HG02610 (cell line): ENCODE data around the gene PRSS57.
"Not testable (repeated sequence)": the region's sequence is repeated elsewhere in the genome, so short reads cannot be mapped to it uniquely, and the experiment has no call there.

Experiments used
- ATAC-seq: cut with Tn5 transposase; IDR thresholded peaks from one replicate; pipeline ENCODE4 v1.9.1; 2021; ENCODE audit warnings: mild to moderate bottlenecking, moderate library complexity; ENCODE audit not compliant: unreplicated experiment

Gene PRSS57

DNA sequence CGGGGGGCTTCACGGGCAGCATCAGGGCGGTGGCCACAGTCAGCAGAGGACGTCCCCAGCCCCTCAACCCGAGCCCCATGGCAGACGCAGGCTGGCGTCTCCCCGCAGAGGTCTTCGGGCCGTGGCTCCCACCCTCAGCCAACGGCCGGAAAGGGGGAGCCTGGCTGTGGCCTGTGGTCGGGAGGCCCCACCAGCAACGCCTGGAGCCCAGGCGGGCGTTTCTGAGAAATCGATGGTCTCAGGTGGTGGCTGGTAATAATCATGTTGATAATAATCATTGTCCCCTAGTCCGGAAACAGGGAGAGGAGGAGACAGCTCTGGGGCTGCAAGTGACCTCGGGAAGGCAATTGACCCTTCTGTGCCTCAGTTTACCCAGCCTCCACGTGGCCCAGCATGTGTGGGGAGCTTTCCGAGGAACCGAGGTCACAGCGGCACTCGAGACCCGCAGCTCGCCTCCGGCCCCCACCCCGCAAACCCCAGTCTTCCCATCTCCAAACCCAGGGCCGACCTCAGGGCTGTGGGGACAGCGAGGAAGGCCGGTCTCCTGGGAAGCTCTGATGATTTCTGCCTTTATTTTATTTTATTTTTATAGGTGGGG lies at the start of gene PRSS57:
Gene PRSS57, minus strand, starts transcription at position 101 of the 598 bp plus-strand sequence. Its CDS starts 22 bp downstream, at position 79.
- no peak for ATAC-seq

DNA sequence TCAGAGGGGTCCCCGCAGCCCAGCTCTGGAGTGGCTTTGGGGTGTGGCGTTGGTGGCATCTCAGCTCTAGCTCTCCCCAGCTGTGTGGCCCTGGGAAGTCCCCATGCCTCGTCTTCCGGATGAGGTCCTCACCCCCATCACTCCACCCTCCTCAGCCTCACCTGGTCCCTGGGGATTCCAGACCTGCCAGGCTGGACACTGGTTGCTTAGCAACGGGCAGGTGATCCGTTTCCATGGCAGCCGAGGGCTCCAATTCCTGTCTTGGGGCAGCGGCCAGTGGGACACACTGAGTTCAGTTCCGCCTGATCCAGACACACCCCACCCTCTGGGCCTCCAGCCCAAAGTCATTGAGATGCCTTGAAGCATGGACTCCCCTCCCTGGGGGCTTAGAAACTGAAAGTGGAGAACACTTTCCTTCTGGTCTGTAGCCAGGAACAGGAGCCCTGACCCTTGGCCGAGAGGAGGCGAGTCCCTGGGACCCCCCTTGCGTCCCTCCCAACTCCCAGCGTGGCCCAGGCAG lies 48.0 kb upstream of the PRSS57 start:
- ATAC-seq = no peak

- no peak for ATAC-seq
These were observed 47.4 kb upstream of the PRSS57 start for GRCh38 chr19:742540-743075.

- no peak for ATAC-seq
These were observed 46.4 kb upstream of the PRSS57 start for GRCh38 chr19:741506-742131.

- not testable (repeated sequence) for ATAC-seq
These were observed 45.7 kb upstream of the PRSS57 start for GRCh38 chr19:740816-741505.

- ATAC-seq = no peak
These were observed 44.9 kb upstream of the PRSS57 start for GRCh38 chr19:739998-740715.

DNA sequence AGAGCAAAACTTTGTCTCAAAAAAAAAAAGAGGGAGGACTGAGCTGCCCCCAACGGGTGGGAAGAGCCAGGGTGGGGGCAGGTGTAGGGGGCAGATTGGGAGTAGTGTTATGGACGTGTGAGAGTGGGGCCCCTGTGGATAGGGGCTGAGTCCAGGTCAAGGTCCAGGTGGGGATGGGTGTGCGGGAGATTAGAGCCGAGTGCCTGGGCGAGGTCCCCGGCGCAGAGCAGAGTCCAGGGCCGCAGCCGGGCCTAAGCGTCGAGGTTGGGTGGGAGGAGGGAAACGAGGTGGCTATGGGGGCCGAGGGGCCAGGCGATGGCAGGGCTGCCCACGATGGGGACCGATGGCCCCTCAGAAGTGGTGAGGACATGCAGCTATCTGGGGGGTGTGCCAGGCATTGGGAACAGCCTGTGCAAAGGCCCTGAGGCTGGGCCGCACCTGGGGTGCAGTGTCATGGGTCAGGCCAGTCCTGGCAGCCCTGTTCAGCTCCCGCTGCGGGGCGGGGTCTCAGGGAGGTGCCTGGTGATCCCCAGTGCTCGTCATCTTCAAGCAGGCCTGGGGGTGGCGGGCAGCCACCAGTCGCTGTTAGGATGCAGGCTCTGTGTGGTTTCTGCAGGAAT lies 43.4 kb upstream of the PRSS57 start:
- ATAC-seq = no peak

DNA sequence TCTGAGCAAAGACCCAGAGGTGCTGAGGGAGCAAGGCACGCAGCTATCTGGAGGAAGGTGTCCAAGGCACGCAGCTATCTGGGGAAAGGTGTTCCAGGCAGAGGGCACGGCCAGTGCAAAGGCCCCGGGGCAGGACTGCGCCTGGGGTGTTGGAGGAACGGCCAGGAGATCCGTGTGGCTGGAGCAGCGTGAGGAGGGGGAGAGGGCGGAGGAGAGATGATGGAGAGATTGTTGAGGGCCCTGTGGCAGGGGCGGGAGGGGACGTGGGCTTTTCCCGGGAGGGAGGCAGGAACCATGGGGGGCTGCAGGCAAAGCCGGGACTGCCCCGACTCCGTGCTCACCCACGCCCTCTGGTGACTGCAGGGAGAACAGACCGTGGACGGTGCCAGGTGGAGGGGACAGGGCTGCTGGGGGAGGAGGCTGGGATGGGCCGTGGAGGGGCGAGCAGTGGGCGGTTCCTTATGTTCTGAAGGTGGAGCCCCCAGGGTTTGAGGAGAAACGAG lies 42.4 kb upstream of the PRSS57 start:
- no peak for ATAC-seq

DNA sequence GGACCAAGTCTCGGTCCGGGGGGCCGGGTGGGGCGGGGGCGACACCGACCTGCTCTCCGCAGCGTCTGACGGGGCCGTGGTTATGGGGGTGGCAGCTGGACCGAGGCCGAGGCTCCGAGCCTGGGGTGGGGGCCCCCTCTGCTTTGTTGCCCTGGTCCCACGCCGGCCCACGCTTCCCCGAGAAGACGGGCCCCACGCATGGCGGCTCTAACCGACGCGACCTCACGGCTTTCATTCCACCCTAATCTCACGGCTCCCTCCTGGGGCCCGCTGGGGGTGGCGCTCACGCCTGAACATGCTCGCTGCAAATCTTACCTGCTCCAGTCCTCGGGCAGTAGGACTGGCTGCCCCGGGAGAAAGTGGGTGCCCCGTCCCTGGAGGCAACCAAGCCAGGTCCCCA lies 40.9 kb upstream of the PRSS57 start:
- no peak for ATAC-seq

DNA sequence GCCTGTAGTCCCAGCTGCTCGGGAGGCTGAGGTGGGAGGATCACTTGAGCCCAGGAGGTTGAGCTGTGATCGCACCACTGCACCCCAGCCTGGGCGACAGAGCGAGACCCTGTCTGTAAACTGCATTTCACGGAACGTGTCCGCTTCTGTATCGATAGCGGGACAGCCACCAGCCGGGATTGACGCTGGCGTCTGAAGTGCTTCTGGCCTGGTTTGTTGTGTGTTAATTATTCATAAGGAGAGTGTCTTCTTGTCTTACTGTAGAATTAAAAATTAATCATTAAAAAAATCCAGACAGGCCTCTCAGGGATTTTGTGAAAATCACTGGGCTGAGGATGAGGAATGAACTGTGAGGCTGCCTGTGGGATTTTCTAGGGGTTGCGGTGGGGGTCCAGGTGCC lies 39.5 kb upstream of the PRSS57 start:
- no peak for ATAC-seq

DNA sequence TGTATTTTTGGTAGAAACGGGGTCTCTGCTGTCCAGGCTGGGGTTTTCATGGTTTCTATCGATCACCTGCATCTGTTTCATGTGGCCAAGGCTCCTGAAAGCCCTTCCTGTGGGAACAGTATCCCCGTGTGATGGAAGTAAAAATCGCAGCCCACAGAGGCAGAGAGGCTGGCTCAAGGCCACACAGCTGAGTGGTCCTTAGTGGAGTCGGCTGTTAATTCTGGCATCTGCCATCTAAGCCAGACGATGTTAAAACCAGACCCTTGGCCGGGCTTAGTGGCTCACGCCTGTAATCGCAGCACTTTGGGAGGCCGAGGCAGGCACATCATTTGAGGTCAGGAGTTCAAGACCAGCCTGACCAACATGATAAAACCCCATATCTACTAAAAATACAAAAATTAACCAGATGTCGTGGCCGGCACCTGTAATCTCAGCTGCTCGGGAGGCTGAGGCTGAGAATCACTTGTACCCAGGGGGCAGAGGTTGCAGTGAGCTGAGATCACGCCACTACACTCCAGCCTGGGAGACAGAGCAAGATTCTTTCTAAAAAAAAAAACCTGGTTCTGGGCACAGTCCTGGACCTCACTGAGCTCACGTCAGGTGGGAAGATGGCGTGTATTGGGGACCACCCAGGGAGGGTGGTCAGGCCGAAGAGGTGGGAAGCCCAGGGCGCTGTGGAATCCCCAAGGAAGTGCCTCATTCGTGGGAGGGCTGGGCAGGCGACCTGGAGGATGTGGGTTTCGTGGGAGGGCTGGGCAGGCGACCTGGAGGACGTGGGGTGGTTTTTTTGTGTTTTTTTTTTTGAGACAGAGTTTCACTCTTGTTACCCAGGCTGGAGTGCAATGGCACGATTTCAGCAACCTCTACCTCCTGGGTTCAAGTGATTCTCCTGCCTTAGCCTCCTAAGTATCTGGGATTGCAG lies 37.2 kb upstream of the PRSS57 start:
- no peak for ATAC-seq

DNA sequence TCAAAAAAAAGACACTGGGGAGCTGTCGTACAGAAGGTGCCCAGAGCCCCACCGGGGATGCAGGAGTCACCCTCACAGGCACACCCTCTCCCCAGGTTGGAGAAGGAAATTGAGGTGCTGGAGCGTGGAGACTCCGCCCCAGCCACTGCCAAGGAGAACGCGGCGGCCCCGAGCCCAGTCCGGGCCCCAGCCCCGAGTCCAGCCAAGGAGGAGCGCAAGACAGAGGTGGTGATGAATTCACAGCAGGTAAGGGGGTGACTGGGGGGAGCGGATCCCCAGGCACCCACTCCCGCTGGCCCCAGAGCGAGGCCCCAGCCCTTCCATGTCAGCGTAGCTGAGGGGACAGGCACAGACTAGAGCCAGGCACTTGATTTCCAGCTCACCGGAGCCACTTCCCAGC lies 35.7 kb upstream of the PRSS57 start:
- no peak for ATAC-seq

DNA sequence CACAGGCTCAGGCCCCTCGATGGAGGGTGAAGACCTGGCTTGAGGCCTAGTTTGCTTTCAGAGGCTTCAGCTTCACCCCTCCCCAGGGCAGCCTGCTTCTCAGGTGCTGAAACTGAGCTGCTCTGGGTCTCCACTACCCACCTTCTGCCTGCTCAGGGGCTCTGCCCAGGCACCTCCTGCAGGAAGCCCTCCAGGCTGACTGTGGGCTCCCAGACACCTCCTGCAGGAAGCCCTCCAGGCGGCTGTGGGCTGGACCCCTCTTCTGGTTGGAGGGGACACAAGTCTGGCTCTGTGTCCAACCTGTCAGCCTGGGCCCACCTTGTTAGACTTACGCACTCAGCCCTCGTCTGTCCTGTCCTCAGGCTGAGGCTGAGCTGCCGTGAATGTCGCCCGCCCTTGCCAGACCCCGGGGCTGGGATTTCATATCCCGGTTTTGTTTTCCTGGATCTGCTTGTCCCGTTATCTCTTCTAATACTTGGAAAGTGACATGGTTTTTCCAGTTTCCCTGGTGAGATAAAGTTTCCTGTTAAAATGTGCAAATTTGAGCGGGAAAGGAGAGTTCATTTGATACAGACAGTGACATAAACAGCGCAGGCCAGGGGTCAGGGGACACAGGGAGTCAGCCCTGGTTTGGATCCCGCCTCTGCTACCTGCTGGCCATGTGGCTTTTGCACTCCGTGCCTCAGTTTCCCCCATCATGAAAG lies 34.9 kb upstream of the PRSS57 start:
- ATAC-seq = no peak

- not testable (repeated sequence) for ATAC-seq
These were observed 34.3 kb upstream of the PRSS57 start for GRCh38 chr19:729564-729963.

DNA sequence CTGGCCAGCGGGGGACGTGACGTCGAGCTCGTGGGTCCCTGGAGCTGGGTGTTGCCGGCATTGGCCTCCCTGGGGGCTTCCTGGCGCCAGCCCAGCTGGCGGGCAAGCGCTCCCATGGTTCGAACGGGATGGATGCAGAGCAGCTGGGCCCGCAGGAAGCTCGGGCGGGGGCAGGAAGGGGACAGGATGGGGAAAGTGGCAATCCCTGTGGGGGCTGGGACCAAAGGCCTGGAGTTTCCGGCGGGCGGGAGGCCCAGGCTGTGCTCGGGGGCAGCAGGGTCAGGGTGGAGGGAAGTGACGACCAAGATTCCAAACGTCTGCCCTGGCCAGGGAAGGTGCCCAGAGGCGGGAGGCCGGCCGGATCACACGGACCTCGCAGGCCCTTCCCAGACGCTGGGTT lies 32.8 kb upstream of the PRSS57 start:
- ATAC-seq = no peak

DNA sequence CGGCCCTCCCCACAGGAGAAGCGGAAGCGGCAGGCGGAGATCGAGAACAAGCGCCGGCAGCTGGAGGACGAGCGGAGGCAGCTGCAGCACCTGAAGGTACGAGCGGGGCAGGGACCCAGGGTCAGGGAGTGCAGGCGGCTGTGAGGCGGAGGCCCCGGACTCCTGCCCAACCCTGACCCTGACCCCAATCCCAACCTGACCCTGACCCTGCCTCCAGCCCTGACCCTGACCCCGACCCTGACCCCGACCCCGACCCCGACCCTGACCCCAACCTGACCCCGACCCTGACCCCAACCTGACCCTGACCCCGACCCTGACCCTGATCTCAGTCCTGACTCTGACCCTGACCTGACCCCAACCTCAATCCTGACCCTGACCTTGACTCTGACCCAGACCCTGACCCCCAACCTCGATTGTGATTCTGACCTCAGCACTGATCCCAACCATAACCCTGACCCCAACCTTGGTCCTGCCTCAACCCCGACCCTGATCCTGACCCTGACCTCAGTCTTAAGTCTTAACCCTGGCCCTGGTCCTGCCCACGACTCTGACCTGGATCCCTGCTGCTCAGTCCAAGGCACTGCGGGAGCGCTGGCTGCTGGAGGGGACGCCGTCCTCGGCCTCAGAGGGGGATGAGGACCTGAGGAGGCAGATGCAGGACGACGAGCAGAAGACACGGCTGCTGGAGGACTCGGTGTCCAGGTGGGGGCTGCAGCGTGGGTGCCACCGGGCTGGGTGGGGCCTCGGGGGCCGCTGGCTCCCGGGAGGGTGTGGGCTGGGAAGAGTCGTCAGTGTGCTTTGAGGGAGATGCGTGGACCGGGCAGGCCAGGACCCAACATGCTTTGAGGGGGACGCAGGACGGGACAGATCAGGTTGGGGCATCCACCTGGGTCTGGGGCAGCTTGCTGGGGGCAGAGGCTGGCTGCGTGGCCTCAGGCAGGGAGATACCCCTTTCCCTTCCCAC lies 32.0 kb upstream of the PRSS57 start:
- no peak for ATAC-seq

DNA sequence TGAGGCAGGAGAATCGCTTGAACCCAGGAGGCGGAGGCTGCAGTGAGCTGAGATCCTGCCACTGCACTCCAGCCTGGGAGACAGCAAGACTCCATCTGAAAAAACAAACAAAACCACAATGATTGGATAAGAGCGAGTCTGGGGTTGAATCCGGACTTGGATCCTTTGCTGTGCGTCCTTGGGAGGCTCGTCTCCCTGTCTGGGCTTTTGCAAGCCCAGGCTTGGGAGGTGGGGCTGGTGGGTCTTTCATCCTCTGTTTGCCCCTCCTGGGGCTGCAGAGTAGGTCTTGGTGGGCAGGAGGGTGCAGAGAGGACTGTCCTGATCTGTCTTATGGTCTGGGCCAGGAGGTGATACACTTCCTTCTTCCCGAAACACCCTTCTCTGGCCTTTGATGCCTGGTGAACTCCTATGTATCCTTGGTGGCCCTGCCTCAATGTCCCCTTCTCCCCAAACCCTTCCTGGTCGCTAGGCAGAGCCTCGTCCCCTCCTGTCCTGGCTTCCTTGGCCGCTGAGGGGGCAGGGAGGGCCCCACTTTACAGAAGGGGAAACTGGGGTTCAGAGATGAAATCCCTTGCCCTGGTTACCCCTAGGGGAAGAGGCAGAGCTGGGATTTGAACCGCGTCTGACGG lies 30.3 kb upstream of the PRSS57 start:
- ATAC-seq = no peak
